HTERT RPE-1 (cell line): ENCODE data around the gene SGCA.

ENCODE experiments used
- in situ Hi-C: fragments of 300-500 bp; cut with MboI; formaldehyde crosslinking; loops from 4 replicates; pipeline ENCODE4 v1.14.3; 2020; ENCODE audit warnings: low sequenced_read_pairs

SGCA gene

DNA sequence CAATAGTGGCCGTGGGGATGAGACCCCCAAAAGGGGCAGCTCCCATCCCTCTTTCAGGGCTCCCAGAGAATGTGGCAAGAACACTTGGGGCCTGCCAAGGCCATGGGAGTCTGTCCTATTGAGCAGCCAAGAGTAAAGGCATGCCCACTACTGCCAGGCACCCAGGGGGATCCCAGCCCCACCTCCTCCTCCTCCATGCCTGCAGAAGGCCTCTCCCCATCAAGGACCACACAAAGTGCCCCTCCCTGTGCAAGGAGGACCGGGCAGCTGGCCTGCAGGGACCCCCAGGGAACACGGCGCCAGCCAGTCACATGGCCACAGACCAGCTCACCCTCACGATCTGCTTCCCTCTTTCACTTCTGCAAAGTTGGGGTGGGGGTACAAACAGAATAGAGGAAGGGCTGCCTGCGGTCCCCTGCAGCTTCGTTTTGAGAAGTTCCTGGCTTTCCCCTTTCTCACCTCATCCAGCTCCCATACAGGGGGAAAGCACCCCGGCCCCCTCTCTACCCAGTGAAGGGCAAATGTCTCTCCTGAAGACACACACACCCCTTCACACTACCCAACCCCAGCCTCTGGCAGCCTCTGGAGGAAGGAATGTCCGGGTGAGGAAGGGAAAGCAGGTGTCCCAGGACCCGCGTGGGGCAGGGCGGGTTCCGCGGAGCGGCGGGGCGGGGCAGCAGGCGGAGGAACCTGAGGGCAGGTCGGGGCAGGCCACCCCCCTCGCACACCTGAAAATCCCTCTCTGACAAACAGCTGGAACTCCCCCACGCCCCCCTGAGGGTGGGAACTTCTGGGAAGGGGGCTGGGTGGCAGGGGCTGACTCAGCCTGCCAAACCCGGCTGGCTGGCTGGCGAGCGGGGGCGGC lies 17.3 kb upstream of the SGCA start:
- in situ Hi-C loops = no loop called here

DNA sequence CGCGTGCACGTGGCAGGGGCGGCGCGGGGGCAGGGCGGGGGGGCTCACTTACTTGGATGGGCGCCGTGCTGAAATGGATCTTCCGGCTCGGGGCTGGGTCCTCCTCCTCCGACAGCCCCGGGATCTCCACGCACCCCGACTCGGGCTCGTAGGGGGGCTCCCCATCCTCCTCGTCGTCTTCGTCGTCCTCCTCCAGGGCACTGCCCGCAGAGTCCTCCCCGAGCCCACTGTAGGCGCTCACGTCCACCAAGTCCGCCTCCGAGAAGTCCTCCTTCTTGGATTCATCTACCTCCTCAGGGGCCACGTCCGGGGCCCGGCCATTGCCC lies 16.8 kb upstream of the SGCA start:
- in situ Hi-C loops = no loop called here

DNA sequence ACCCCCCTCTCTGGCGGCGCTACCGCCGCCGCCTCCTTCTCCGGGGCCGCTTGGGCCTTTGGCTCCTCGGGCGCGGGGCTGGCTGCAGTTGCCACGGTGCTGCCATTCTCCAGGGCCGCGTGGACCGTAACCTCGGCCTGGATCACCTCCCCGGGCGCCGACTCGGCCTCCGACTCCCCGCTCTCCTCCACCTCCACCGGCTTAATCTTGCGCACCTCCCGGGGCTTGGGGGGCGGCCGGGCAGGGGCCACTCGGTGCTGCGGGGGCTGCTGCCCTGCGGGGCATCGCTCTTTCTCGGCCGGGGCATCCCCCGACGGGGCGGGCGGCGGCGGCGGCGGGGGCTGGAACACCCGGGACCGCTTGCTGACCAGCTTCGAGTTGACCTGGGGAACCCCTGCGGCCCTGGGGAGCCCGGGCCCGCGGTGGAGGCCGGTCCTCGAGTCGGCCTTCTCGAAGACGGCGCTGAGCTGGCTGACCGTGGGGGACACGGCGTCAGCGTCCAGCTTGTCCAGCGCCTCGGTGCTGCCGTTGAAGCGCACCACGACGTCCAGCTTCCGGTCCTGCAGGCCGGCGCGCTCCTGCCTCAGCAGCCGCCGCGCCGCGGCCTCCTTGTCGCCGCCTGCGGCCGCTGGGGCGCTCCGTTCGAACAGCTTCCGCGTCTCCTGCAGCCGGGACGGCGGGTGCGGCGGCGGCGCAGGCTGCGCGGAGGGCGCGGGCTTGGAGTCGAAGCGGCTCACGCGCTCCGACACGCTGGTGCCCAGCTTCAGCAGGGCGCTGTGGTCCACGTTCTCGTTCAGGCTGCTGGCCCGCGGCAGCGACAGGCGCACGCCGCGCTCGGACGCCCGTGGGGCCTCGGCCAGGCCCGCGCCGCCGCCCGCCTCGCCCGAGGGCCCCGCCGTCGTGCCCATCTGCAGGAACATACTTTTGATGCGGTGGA lies 16.1 kb upstream of the SGCA start:
- in situ Hi-C loops = no loop called here

DNA sequence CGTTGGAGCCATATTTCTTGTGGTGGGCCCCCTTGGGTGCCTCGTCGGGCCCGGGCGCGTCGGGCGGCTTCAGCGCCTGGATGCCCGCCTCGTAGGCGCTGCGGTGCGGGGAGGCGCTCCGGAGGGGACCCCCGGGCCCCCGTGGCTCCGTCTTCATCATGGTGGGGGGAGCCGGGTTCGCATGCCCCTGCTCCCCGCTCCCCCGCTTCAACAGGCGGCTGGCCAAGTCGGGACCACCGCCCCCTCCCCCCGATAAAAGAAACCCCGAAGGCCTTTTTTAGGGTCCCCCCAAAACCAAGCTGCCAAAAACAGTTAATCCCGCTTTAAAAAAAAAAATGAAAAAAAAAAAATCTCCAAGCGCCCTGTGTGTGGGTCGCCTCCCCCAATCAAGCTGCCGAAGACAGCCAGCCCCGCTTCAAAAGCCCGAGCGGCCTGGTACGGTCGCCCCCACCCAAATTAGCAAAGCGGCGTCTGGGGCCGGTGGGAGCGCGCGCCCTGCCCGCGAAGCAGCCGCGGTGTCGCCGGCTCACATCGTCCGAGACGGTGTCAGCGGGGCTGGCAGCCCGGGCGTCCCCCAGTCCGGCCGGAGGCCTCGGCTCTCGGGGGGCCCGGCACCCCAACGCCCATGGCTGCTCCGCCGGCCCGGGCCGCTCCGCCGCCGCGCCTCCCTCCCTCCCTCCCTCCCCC lies 15.3 kb upstream of the SGCA start, which contains the start of gene PPP1R9B:
Gene PPP1R9B, minus strand, starts transcription at position 324 of the 687 bp plus-strand sequence. Its CDS starts 164 bp downstream, at position 160.
- in situ Hi-C loops = no loop called here

DNA sequence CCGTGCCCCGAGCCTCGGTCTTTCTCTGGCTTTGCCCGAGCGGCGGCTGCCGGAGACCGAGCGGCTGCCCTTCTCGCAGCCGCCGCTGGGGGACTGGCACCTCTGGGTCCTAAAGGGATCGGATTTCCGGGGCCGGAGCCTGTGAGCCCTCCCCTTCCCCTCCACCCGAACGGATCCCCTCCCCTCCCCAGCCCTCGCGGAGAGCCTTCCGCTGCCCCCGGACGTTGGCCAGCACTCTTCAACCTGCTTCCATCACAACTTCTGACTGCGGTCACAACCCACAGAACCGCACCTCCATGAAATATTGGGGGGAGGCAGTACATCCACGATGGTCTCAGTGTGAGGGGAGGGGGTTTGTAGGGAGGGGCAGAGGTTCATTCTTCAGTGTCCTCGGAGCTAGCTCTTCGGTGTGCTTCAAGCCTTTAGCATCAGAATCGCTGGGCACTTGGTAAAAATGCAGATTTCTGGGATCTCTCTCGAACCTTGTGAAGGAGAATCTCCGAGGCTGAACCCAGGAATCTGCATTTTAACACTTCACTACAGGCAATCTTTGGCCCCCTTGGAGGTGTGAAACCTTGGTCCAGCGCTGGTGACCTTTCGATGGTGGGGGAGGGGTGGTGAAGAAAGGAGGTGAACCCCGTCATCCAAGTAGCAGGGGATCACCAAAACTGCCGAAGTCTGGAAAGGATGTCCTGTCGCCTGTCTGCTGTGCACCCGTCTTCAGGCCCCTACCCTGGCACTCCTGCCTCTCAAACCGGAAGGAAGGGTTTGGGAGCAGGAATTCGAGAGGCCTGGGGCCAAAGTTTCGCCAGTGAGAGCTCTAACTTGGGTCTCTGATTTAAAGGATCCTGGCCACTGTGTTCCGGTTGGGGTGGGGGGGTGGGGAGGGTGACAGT lies 14.5 kb upstream of the SGCA start:
- in situ Hi-C loops = no loop called here

DNA sequence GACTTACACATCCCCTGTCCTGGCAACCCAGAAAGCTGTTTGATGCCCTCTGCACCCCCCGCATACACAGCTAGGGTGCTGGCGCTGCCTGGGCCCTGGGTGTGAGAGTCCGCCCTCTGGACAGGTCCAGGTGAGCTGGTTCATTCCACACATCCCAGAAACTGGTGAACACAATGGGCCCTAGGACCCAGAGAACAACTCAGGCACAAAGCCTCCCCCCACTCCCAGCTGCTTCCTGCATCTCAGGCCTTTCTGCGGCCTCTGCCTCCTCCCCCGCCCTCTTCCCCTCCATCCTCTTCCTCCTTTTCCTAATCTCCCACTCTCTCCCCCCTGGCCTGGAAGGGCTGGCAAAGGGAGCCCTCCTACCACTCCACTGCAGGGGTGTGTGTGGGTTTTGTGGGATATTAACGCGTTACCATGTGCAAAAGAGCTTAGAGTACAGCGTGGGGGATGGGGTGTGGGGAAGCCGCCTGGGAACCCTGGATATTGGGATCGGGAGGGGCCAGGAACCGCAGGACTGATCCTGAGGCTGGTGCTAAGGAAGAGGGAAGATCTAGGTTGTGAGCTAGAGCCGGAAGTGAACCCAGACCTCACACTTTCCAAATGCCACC lies 13.8 kb upstream of the SGCA start:
- in situ Hi-C loops = no loop called here

DNA sequence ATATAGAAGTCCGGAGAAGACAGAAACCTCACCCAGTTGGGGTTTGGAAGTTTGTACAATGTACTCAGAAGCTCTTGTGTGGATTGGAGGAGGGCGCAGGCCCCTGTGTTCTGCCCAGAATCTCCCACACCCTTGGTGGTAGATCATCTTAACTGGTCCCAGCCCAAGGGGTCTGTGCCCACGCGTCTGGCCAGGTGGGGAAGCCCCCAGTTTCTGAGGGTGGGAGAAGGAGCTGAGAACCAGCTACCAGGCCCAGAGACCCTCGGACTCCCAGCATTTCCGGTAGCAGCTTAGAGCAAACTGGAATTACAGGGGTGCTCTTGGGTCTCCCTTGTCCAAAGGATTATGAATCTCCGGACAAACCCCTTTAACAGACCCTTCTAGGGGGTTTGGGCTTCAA lies 13.1 kb upstream of the SGCA start:
- in situ Hi-C loops = no loop called here

GRCh38 chr17:50153650-50154575 lies 11.9 kb upstream of the SGCA start:
- in situ Hi-C loops = no loop called here

- in situ Hi-C loops = no loop called here
Measured at GRCh38 chr17:50154604-50155003, 11.2 kb upstream of the SGCA start.

GRCh38 chr17:50155115-50155819 lies 10.5 kb upstream of the SGCA start:
- in situ Hi-C loops = no loop called here

GRCh38 chr17:50157891-50158290 lies 7.9 kb upstream of the SGCA start:
- in situ Hi-C loops = no loop called here

- in situ Hi-C loops = no loop called here
Measured at GRCh38 chr17:50161023-50161910, 4.5 kb upstream of the SGCA start.

DNA sequence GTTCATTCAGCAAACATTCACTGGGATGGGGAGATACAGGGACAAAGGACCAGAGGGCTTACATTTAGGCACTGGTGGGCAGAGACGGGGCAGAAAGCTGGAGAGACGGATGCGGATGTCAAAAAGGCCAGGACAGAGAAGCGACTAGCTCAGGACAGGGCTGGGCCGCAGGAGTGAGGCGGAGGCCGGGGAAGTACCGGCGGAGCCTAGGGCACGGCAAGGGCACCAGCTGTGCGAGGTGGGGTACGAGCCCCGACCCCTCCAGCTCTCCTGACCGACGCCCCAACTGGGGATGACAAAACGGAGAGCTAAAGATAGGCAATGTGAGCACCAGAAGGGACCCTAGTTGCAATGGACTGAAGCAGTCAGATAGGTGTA lies 3.9 kb upstream of the SGCA start:
- in situ Hi-C loops = no loop called here

GRCh38 chr17:50162466-50163254 lies 3.1 kb upstream of the SGCA start:
- in situ Hi-C loops = no loop called here

- in situ Hi-C loops = no loop called here
Measured at GRCh38 chr17:50163843-50164696, 1.7 kb upstream of the SGCA start.

DNA sequence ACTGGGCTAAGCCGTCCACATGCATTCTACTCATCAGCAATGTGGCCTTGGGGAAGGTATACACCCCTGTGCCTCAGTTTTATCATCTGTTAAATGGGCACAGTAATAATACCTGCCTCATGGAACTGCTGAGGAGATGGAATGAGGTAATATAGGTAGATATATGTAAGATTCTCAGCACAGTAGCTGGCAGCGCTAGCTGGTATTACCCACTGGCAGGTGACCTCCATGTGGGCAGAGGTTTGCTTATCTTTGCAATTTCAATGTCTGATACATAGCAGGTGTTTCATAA lies 1.2 kb upstream of the SGCA start:
- in situ Hi-C loops = no loop called here
